ENCODE results near the gene SLC16A10.
A peak's percentile ranks its signal among the peaks of the same experiment; 100 is the strongest.

The SLC16A10 gene

DNA sequence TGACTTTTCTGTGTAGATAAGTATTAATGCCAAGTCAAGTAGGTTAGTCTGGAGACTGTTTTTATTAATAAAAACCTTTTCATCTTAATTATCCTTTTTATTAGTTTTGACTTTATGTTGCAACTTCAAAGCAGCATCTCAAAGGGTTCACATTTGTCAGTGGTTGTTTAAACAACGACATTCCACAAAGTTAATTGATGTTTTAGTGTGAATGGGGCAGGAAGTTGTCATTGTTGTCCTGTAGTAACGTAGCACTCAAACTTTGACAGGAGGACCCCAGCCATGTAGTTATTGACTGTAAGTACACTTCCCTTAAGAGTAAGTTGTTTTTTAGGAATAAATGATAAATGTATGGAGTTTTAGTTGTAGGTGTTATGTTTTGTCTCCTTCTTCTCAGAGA lies 11.3 kb downstream of the SLC16A10 start:
- no peak for TF ChIP-seq Cebpa-rat (IDR thresholded peaks at IDR 0.05)
- H3K27me3 ChIP-seq: no peaks in the 10 kb centered on the region

DNA sequence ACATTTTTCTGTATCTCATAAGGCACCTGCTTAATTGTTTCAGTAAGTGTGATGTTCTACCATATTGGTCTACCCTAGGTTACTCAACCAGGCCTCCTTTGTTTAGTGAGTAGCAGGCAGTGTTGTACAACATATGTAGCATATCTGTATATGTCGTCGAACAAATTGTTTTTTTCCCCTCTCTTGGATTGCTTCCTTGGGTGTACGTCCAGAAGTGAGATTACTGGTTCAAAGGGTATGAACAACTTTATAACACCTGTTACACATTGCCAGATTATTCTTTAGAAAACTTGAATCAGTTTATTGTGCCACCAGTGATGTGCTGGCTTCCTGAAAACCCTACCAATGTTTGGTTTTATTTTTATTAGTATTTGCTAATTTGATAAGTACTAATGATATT lies 14.7 kb downstream of the SLC16A10 start:
- Histone ChIP-seq H3K4me1 (peaks cover 0 to 31% (median 0%) of the 10 kb centered on the region in 10 experiments; a peak in 3 of 20 replicates), H3K27ac (no peak overlapping the region), H4K20me1 (peaks cover 0 to 79% (median 0%) of the 10 kb centered on the region in 11 experiments; a peak in 4 of 22 replicates), H3K9me3 (replicated peaks in 1 of 11) (peaks cover 0 to 11% (median under 1%) of the 10 kb centered on the region in 11 experiments; a peak in 11 of 22 replicates), H3K27me3 (no peaks in the 10 kb centered on the region), H3K4me2 (no peak overlapping the region), H3K4me3 (no peak overlapping the region), H3K36me3 (peaks cover 0 to 72% (median 0%) of the 10 kb centered on the region in 11 experiments; a peak in 4 of 22 replicates), H3K9ac (no peak overlapping the region)
- TF ChIP-seq Cebpa-rat (IDR thresholded peaks at IDR 0.05): no peak

More for the DNA sequence above, 11.3 kb downstream of the SLC16A10 start:
- H3K9ac ChIP-seq: no peak overlapping the region; a peak in 1 of 22 replicates
- peaks cover 0 to 20% (median 0%) of the 10 kb centered on the region in 10 experiments; a peak in 2 of 20 replicates for H3K4me1 ChIP-seq
- H3K4me2 ChIP-seq: no peak overlapping the region
- peaks cover 0 to 73% (median 0%) of the 10 kb centered on the region in 11 experiments; a peak in 4 of 22 replicates for H3K36me3 ChIP-seq
- H3K27ac ChIP-seq: no peak overlapping the region; a peak in 1 of 22 replicates
- peaks cover 0 to 6% (median 0%) of the 10 kb centered on the region in 11 experiments; a peak in 4 of 22 replicates for H3K9me3 ChIP-seq (replicated peaks in 1 of 11)
- H3K4me3 ChIP-seq: no peak overlapping the region
- peaks cover 0 to 99% (median 0%) of the 10 kb centered on the region in 11 experiments; a peak in 4 of 22 replicates for H4K20me1 ChIP-seq

DNA sequence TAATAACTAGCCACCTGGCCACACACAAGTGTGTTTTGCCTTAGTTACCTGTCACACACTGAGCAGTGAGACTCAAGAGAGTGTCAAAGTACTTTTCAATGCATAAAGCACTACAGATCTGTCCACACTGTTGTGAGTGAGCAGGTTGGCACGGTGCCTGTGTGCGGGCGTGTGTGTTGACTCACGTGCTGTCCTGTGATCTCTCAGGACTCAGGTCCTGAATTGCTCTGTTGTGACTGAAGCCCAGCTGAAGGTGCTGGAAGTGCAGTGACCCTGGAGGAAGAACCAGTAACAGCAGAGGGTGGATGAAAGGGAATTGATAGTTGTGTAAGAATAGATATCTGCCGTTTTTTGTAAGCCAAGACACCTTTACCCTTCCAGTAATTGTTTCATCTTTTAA lies 18.3 kb downstream of the SLC16A10 start:
- H3K27ac ChIP-seq: no peak overlapping the region
- H3K27me3 ChIP-seq: no peaks in the 10 kb centered on the region
- peaks cover 0 to 43% (median 0%) of the 10 kb centered on the region in 11 experiments; a peak in 4 of 22 replicates for H4K20me1 ChIP-seq
- H3K9me3 ChIP-seq (replicated peaks in 1 of 11): peaks cover 9 to 29% (median 16%) of the 10 kb centered on the region in 11 experiments
- H3K4me1 ChIP-seq: peaks cover 0 to 46% (median 0%) of the 10 kb centered on the region in 10 experiments; a peak in 5 of 20 replicates
- H3K4me3 ChIP-seq: no peak overlapping the region
- TF ChIP-seq Cebpa-rat (IDR thresholded peaks at IDR 0.05): no peak
- H3K36me3 ChIP-seq: peaks cover 0 to 80% (median 0%) of the 10 kb centered on the region in 11 experiments; a peak in 4 of 22 replicates
- peak overlapping the region in 1 of 11 experiments; percentile 37; a peak in 2 of 22 replicates for H3K4me2 ChIP-seq
- no peak overlapping the region for H3K9ac ChIP-seq

DNA sequence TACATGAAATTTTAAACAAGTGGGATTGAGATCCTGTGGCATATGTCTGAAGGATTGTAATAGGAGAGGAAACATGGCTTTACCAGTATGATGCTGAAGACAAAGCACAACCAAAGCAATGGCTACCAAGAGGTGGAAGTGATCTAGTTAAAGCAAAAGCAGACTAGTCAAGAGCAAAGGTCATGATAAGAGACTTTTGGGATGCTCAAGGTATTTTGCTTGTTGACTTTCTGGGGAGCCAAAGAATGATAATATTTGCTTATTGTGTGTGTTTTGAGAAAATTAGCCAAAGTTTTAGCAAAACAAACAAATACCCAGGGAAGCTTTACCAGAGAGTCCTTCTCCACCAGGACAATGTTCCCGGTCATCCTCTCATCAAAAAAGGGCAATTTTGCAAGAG lies 20.3 kb downstream of the SLC16A10 start:
- TF ChIP-seq Cebpa-rat (IDR thresholded peaks at IDR 0.05): no peak
- H3K9me3 ChIP-seq (replicated peaks in 1 of 11): peaks cover 9 to 29% (median 16%) of the 10 kb centered on the region in 11 experiments

DNA sequence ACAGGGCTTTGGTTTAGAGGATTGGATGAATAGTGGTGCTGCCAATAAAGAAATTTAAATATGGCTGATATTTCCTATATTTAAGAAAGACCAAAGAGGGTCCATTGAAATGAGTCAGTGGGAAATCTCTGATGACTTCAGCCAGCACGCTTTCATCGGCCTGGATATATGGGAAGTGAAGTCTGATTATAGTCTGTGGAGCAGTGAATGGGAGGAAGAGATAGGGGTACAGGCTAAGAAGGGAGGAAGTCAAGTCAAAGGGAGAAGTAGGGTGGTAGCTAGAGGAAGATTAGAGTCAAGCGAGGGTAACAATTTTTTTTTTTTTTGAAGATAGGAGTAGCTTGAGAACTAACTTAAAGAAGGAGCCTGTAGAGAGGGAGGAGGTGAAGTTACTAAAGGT lies 22.7 kb downstream of the SLC16A10 start:
- peak overlapping the region in 2 of 11 experiments; percentile 14 to 33; a peak in 1 of 22 replicates for H3K27ac ChIP-seq
- no peak for TF ChIP-seq Cebpa-rat (IDR thresholded peaks at IDR 0.05)
- H3K36me3 ChIP-seq: peaks cover 0 to 42% (median 0%) of the 10 kb centered on the region in 11 experiments; a peak in 4 of 22 replicates
- peaks cover 16 to 67% (median 18%) of the 10 kb centered on the region in 10 experiments for H3K4me1 ChIP-seq
- no peak overlapping the region for H3K4me3 ChIP-seq
- H4K20me1 ChIP-seq: no peaks in the 10 kb centered on the region; a peak in 1 of 22 replicates
- 0 out of 22 replicates have a peak overlapping the region, but pooled peaks of 1 of the 11 experiments have one; percentile 1 for H3K9ac ChIP-seq
- peak overlapping the region in 2 of 11 experiments; percentile 46 to 61; a peak in 4 of 22 replicates for H3K4me2 ChIP-seq
- H3K27me3 ChIP-seq: no peaks in the 10 kb centered on the region
- peaks cover 9 to 29% (median 16%) of the 10 kb centered on the region in 11 experiments for H3K9me3 ChIP-seq (replicated peaks in 1 of 11)

More for the DNA sequence above, 20.3 kb downstream of the SLC16A10 start:
- Histone ChIP-seq H4K20me1 (peaks cover 0 to 24% (median 0%) of the 10 kb centered on the region in 11 experiments; a peak in 3 of 22 replicates), H3K27me3 (no peaks in the 10 kb centered on the region), H3K36me3 (peaks cover 0 to 63% (median 0%) of the 10 kb centered on the region in 11 experiments; a peak in 4 of 22 replicates), H3K27ac (no peak overlapping the region), H3K9ac (no peak overlapping the region), H3K4me1 (peaks cover 0 to 66% (median 0%) of the 10 kb centered on the region in 10 experiments; a peak in 6 of 20 replicates), H3K4me2 (no peak overlapping the region), H3K4me3 (no peak overlapping the region)

DNA sequence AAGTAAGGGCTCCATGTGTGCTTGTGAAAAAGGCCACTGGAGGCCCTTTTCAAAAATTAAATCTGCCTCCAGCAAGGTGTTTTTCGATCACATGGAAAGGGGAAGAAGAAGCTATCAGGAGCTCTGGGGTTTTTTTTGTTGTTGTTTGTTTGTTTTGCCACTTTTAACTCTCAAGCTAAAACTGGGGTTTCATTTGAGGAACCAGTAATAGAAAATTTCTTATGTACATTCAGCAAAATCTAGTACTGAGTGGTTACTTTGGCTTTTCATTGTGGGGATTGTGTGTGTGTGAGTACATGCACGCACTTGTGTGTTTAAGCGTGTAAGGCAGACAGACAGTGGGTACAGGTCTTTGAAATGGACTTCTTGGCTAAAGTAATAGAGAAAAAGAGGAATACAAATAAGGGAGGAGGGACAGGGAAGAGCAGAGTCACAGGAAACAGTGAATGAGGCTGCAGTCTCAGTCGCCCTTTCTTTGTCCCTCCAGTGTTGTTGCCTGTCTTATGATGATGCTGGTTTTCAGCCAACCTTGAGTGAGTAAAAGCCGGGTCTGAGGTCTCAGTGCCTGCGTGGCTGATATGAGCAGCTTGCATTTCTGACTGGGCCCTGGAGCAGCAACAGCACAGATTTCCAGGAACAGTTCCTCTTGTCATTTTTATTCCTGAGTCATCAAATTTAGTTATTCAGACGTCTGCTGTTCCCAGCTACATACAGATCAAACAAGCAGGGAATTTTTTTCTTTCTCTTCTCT lies 26.2 kb downstream of the SLC16A10 start:
- Histone ChIP-seq H3K36me3 (peaks cover 0 to 28% (median 0%) of the 10 kb centered on the region in 11 experiments; a peak in 4 of 22 replicates), H3K9ac (peak overlapping the region in 5 of 11 experiments; percentile 28 to 91 (median 75); a peak in 9 of 22 replicates), H3K4me2 (peak overlapping the region; percentile 2 to 85 (median 53); a peak in 17 of 22 replicates), H3K27ac (peak overlapping the region; percentile 4 to 99 (median 32); a peak in 17 of 22 replicates), H3K4me3 (peak overlapping the region in 1 of 10 experiments; percentile 8; a peak in 1 of 20 replicates), H3K9me3 (replicated peaks in 1 of 11) (peaks cover 0 to 15% (median 0%) of the 10 kb centered on the region in 11 experiments; a peak in 5 of 22 replicates), H3K27me3 (no peaks in the 10 kb centered on the region), H4K20me1 (no peaks in the 10 kb centered on the region), H3K4me1 (peaks cover 18 to 94% (median 21%) of the 10 kb centered on the region in 10 experiments)
- no peak for TF ChIP-seq Cebpa-rat (IDR thresholded peaks at IDR 0.05)

DNA sequence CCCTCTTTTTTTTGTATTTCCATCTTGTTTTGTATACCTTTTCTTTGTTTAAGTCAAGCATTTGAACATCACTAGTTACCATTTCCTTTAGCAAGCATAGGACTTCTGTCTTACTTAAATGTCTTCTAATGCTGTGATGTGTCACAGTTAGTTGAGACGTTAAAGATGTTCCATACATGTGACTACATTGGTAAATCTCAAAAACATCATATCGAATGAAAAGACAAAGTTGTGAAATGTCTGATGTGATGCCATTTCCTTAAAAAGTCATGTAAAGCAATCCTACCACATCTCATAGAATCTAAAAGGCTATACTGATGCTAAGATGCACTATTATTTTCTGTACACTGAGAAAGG lies 26.8 kb downstream of the SLC16A10 start:
- Histone ChIP-seq H3K9me3 (replicated peaks in 1 of 11) (peaks cover 0 to 15% (median 0%) of the 10 kb centered on the region in 11 experiments; a peak in 4 of 22 replicates), H3K4me3 (peak overlapping the region in 1 of 10 experiments; percentile 8; a peak in 1 of 20 replicates), H3K4me2 (peak overlapping the region; percentile 2 to 85 (median 53); a peak in 18 of 22 replicates), H3K27ac (peak overlapping the region; percentile 4 to 99 (median 32); a peak in 15 of 22 replicates), H3K36me3 (peaks cover 0 to 31% (median 0%) of the 10 kb centered on the region in 11 experiments; a peak in 3 of 22 replicates), H3K4me1 (peaks cover 18 to 99% (median 21%) of the 10 kb centered on the region in 10 experiments), H3K9ac (peak overlapping the region in 4 of 11 experiments; percentile 41 to 91 (median 80); a peak in 8 of 22 replicates), H3K27me3 (no peaks in the 10 kb centered on the region), H4K20me1 (no peaks in the 10 kb centered on the region)
- no peak for TF ChIP-seq Cebpa-rat (IDR thresholded peaks at IDR 0.05)

DNA sequence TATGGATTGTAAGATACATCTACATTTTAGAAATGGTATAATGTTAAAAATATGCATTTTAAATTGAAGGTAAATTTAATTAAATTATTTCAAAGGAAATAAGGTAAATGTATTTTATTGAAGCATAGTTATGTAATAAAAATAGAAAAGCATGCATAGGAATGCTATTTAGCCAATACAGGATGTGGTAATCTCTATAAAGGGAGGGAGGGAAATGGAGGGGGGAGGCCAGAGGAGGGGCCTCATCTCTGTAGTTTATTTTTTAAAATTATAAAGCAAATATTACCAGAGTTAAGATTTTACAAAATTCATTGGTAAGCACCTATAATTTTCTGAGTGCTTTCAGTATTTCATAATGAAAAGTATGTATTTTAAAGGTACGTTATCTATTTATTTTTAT lies 27.2 kb downstream of the SLC16A10 start:
- peak overlapping the region in 3 of 11 experiments; percentile 75 to 91 (median 86); a peak in 4 of 22 replicates for H3K9ac ChIP-seq
- no peak overlapping the region for H3K4me3 ChIP-seq
- peak overlapping the region in 6 of 11 experiments; percentile 23 to 99 (median 78); a peak in 12 of 22 replicates for H3K27ac ChIP-seq
- no peaks in the 10 kb centered on the region for H4K20me1 ChIP-seq
- TF ChIP-seq Cebpa-rat (IDR thresholded peaks at IDR 0.05): no peak
- peak overlapping the region in 10 of 11 experiments; percentile 3 to 85 (median 54); a peak in 17 of 22 replicates for H3K4me2 ChIP-seq
- H3K9me3 ChIP-seq (replicated peaks in 1 of 11): peaks cover 0 to 11% (median 0%) of the 10 kb centered on the region in 11 experiments; a peak in 6 of 22 replicates
- H3K4me1 ChIP-seq: peaks cover 18 to 100% (median 21%) of the 10 kb centered on the region in 10 experiments
- no peaks in the 10 kb centered on the region for H3K27me3 ChIP-seq
- peaks cover 0 to 29% (median 0%) of the 10 kb centered on the region in 11 experiments; a peak in 3 of 22 replicates for H3K36me3 ChIP-seq

All from BLaER1 treated with 17β-estradiol and CSF1 and Interleukin-3, amounts not matched to agents 10 nM and 100 nM (cell line).